Caco-2 (cell line): Measurements from ENCODE around the gene KMO. TPM values are rescaled to one million over a fixed set of nuclear protein-coding genes. Genes with fewer than 3 reads are reported as not detected.

ENCODE experiments used
- BruUV-seq: library from RNA; stranded (reverse); fragments of 400-500 nt; replicated peaks from 2 replicates; lab custom pipeline; 2021; lab: Mats Ljungman, UMichigan
- CTCF ChIA-PET: fragments of 300-600 bp; sonication (Branson Sonifier 250); formaldehyde crosslinking; loops from one replicate; lab custom pipeline; 2022; ENCODE audit warnings: antibody characterized with exemption; lab: Charles Lee
- POLR2A ChIA-PET: fragments of 300-600 bp; sonication (Branson Sonifier 250); formaldehyde crosslinking; loops from one replicate; lab custom pipeline; 2022; ENCODE audit warnings: antibody characterized with exemption; lab: Charles Lee
- DNase-seq, 2 experiments: peaks; one replicate each; pipeline versions ENCODE4 v3.0.0 to v3.0.0-alpha.2; 2020 to 2022
- H3K27me3 ChIP-seq: replicated peaks from 2 replicates; pipeline ENCODE4 v1.6.0; 2011; ENCODE audit warnings: low read length; ENCODE audit not compliant: control insufficient read depth, insufficient read depth
- H3K36me3 ChIP-seq: 2 replicates; pipeline ENCODE4 v1.5.1; 2011; ENCODE audit warnings: low read length; ENCODE audit not compliant: control insufficient read depth, insufficient read depth
- H3K4me1 ChIP-seq: fragments of 250-450 bp; sonication (Bioruptor Pico); 2 replicates; pipeline ENCODE4 v1.5.1; 2020; ENCODE audit warnings: mild to moderate bottlenecking
- H3K4me3 ChIP-seq: 2 replicates; pipeline ENCODE4 v1.5.1; 2011; ENCODE audit warnings: low read depth, mild to moderate bottlenecking, control low read depth, low read length
- H3K9me3 ChIP-seq: fragments of 250-450 bp; sonication (Bioruptor Pico); 2 replicates; pipeline ENCODE4 v1.5.1; 2020; ENCODE audit warnings: mild to moderate bottlenecking, moderate library complexity
- H3K27ac Mint-ChIP-seq: one replicate; pipeline ENCODE4 v1.8.0; 2022; ENCODE audit warnings: mixed read lengths; ENCODE audit not compliant: unreplicated experiment
- H3K27me3 Mint-ChIP-seq: one replicate; pipeline ENCODE4 v1.8.0; 2022; ENCODE audit warnings: mixed read lengths; ENCODE audit not compliant: insufficient read depth, unreplicated experiment
- H3K36me3 Mint-ChIP-seq: one replicate; pipeline ENCODE4 v1.8.0; 2022; ENCODE audit warnings: mild to moderate bottlenecking, mixed read lengths; ENCODE audit not compliant: insufficient read depth, unreplicated experiment
- H3K4me1 Mint-ChIP-seq: one replicate; pipeline ENCODE4 v1.8.0; 2022; ENCODE audit warnings: low read depth, mixed read lengths; ENCODE audit not compliant: unreplicated experiment
- H3K4me3 Mint-ChIP-seq: one replicate; pipeline ENCODE4 v1.8.0; 2022; ENCODE audit warnings: mild to moderate bottlenecking, moderate library complexity, mixed read lengths; ENCODE audit not compliant: unreplicated experiment
- H3K9me3 Mint-ChIP-seq: one replicate; pipeline ENCODE4 v1.8.0; 2022; ENCODE audit warnings: mixed read lengths; ENCODE audit not compliant: unreplicated experiment
- intact Hi-C: fragments of 100-400 bp; cut with micrococcal nuclease; formaldehyde crosslinking; loops from one replicate; pipeline ENCODE4 v1.10.0; 2022; ENCODE audit not compliant: unreplicated experiment
- total RNA-seq: library from RNA; stranded (reverse); gene quantifications from 2 replicates; pipeline ENCODE4 v1.2.3, GENCODE V29; 2022
- TF ChIP-seq, protein P1 (sequence below), 2 experiments: fragments of 200-600 bp in 1 of 2; IDR thresholded peaks; 1 replicate in 1 of 2; 2 replicates in 1 of 2; pipeline versions ENCODE4 v1.5.1 to v1.8.0; 2011 to 2022; ENCODE audit warnings: antibody characterized with exemption in 1 of 2, control low read depth in 1 of 2, inconsistent platforms in 1 of 2, low read depth in 1 of 2, low read length in 1 of 2, mild to moderate bottlenecking in 1 of 2, moderate library complexity in 1 of 2; ENCODE audit not compliant: insufficient read depth in 1 of 2, severe bottlenecking in 1 of 2, unreplicated experiment in 1 of 2

The KMO gene
- total RNA-seq, 1 experiment from 2014 or later = not detected

GRCh38 chr1:241542199-241542907 is 10.2 kb downstream of the KMO start:
- H3K9me3 Mint-ChIP-seq = no peaks in the 10 kb centered on the region
- no peaks in the 10 kb centered on the region for H3K4me1 ChIP-seq
- no peaks in the 10 kb centered on the region for H3K36me3 ChIP-seq
- no peaks in the 10 kb centered on the region for H3K4me1 Mint-ChIP-seq
- no peaks in the 10 kb centered on the region for H3K9me3 ChIP-seq
- ChIA-PET POLR2A (no interaction called here), CTCF (no interaction called here)
- H3K4me3 ChIP-seq = no peak overlapping the region
- TF ChIP-seq, protein P1, sequence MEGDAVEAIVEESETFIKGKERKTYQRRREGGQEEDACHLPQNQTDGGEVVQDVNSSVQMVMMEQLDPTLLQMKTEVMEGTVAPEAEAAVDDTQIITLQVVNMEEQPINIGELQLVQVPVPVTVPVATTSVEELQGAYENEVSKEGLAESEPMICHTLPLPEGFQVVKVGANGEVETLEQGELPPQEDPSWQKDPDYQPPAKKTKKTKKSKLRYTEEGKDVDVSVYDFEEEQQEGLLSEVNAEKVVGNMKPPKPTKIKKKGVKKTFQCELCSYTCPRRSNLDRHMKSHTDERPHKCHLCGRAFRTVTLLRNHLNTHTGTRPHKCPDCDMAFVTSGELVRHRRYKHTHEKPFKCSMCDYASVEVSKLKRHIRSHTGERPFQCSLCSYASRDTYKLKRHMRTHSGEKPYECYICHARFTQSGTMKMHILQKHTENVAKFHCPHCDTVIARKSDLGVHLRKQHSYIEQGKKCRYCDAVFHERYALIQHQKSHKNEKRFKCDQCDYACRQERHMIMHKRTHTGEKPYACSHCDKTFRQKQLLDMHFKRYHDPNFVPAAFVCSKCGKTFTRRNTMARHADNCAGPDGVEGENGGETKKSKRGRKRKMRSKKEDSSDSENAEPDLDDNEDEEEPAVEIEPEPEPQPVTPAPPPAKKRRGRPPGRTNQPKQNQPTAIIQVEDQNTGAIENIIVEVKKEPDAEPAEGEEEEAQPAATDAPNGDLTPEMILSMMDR (IDR thresholded peaks at IDR 0.05; ENCODE audit: insufficient read depth in 1 of 2, low read depth in 1 of 2, low read length in 1 of 2, severe bottlenecking in 1 of 2, unreplicated experiment in 1 of 2) = no peak
- BruUV-seq = no TSS peak
- H3K4me3 Mint-ChIP-seq = no peak overlapping the region
- H3K36me3 Mint-ChIP-seq = no peaks in the 10 kb centered on the region
- intact Hi-C loops = no loop called here
- peaks cover 21% of the 10 kb centered on the region for H3K27me3 Mint-ChIP-seq
- H3K27me3 ChIP-seq = no peaks in the 10 kb centered on the region
- DNase-seq = no peak
- no peak overlapping the region for H3K27ac Mint-ChIP-seq

DNA sequence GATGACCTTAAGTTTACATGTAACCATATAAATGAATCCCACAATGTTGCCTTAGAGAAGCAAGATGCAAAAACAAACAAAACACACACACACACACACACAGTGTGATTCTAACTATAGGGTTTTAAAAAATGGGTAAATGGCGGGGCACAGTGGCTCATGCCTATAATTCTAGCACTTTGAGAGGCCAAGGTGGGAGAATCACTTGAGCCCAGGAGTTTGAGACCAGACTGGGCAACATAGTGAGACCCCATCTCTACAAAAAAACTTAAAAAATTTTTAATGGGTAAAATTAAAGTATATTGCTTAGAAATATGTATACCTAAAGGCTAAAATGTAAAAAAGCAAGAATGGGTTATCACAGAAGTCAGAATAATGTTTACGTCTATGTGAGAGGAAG is 15.8 kb downstream of the KMO start:
- H3K27me3 Mint-ChIP-seq = peaks cover 18% of the 10 kb centered on the region
- Histone ChIP-seq H3K27me3 (no peaks in the 10 kb centered on the region), H3K4me3 (no peak overlapping the region), H3K4me1 (no peaks in the 10 kb centered on the region), H3K36me3 (no peaks in the 10 kb centered on the region), H3K9me3 (no peaks in the 10 kb centered on the region)
- TF ChIP-seq, protein P1 (IDR thresholded peaks at IDR 0.05; ENCODE audit: insufficient read depth in 1 of 2, low read depth in 1 of 2, low read length in 1 of 2, severe bottlenecking in 1 of 2, unreplicated experiment in 1 of 2) = no peak
- ChIA-PET POLR2A (no interaction called here), CTCF (no interaction called here)
- no TSS peak for BruUV-seq
- H3K4me3 Mint-ChIP-seq = no peak overlapping the region
- H3K9me3 Mint-ChIP-seq = no peaks in the 10 kb centered on the region
- no peaks in the 10 kb centered on the region for H3K4me1 Mint-ChIP-seq
- H3K27ac Mint-ChIP-seq = no peak overlapping the region
- intact Hi-C loops = no loop called here
- no peak for DNase-seq
- H3K36me3 Mint-ChIP-seq = no peaks in the 10 kb centered on the region

DNA sequence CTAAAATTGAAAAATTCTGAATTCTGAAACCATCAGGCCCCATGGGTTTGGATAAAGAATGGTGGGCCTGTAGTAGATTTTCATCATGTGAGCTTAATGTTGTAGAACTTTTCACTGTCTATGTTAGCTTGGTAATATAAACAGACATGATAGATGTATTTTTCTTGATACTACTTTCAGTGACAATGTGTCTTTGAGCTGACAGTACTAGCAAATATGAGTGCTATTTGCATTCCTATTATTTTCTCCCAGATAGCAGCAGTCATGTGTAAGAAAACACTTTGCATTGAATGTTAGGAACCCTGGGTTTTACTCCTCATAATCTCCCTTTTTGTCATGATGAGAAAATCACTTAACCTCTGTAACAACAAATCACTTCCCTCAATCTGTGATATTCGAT is 18.1 kb downstream of the KMO start:
- Mint-ChIP-seq H3K4me3 (no peak overlapping the region), H3K27ac (no peak overlapping the region), H3K27me3 (peaks cover 17% of the 10 kb centered on the region), H3K9me3 (no peaks in the 10 kb centered on the region), H3K4me1 (no peaks in the 10 kb centered on the region), H3K36me3 (no peaks in the 10 kb centered on the region)
- Histone ChIP-seq H3K4me1 (no peaks in the 10 kb centered on the region), H3K36me3 (no peaks in the 10 kb centered on the region), H3K4me3 (no peak overlapping the region), H3K27me3 (no peaks in the 10 kb centered on the region), H3K9me3 (no peaks in the 10 kb centered on the region)
- TF ChIP-seq, protein P1 (IDR thresholded peaks at IDR 0.05; ENCODE audit: insufficient read depth in 1 of 2, low read depth in 1 of 2, low read length in 1 of 2, severe bottlenecking in 1 of 2, unreplicated experiment in 1 of 2) = no peak
- DNase-seq = no peak
- ChIA-PET POLR2A (no interaction called here), CTCF (no interaction called here)
- no TSS peak for BruUV-seq
- intact Hi-C loops = no loop called here
